Measurements from ENCODE around the gene MFAP3.

DNA sequence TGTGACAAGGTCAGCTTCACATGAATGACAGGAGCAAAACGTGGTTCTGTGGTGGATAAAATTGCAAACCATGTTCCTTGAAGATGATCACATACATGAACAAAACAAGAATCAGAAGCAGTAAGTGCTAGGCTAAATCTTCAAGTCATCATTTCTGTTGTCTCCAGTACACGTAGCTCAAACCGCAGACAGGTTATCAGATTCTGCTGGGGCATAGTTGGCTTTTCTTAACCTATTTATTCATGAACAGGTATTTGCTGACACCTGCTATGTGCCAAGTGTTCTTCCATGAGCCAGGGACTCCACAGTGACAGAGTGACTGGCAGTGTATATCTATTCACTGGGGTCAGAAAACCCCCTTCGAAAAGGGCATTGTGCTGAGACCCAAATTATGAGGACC, 20.8 kb downstream of the MFAP3 start:
- TF ChIP-seq, protein P1, sequence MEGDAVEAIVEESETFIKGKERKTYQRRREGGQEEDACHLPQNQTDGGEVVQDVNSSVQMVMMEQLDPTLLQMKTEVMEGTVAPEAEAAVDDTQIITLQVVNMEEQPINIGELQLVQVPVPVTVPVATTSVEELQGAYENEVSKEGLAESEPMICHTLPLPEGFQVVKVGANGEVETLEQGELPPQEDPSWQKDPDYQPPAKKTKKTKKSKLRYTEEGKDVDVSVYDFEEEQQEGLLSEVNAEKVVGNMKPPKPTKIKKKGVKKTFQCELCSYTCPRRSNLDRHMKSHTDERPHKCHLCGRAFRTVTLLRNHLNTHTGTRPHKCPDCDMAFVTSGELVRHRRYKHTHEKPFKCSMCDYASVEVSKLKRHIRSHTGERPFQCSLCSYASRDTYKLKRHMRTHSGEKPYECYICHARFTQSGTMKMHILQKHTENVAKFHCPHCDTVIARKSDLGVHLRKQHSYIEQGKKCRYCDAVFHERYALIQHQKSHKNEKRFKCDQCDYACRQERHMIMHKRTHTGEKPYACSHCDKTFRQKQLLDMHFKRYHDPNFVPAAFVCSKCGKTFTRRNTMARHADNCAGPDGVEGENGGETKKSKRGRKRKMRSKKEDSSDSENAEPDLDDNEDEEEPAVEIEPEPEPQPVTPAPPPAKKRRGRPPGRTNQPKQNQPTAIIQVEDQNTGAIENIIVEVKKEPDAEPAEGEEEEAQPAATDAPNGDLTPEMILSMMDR (IDR thresholded peaks at IDR 0.05; ENCODE audit: low read depth, low read length) = no peak
- TF ChIP-seq POLR2A (IDR thresholded peaks at IDR 0.05; ENCODE audit: extremely low read depth, insufficient read length) = no peak
